Measurements from ENCODE around the gene BMP8B.
"Not testable (repeated sequence)": the region's sequence is repeated elsewhere in the genome, so short reads cannot be mapped to it uniquely, and the experiment has no call there.

Gene BMP8B

GRCh38 chr1:39777896-39778295 lies 10.8 kb downstream of the BMP8B start:
- DNase-seq (ENCODE audit: low read depth) = not testable (repeated sequence)

GRCh38 chr1:39777306-39777705 lies 11.4 kb downstream of the BMP8B start:
- DNase-seq (ENCODE audit: low read depth) = no peak

- DNase-seq (ENCODE audit: low read depth) = no peak
Observed at GRCh38 chr1:39776886-39777285, 11.8 kb downstream of the BMP8B start.

- no peak for DNase-seq (ENCODE audit: low read depth)
Observed at GRCh38 chr1:39776400-39776713, 12.3 kb downstream of the BMP8B start.

GRCh38 chr1:39775676-39776399 lies 12.8 kb downstream of the BMP8B start:
- DNase-seq (ENCODE audit: low read depth) = not testable (repeated sequence)

GRCh38 chr1:39775141-39775540 lies 13.5 kb downstream of the BMP8B start:
- not testable (repeated sequence) for DNase-seq (ENCODE audit: low read depth)

GRCh38 chr1:39773369-39773979 lies 15.2 kb downstream of the BMP8B start:
- not testable (repeated sequence) for DNase-seq (ENCODE audit: low read depth)

GRCh38 chr1:39771022-39771532 lies 17.6 kb downstream of the BMP8B start, which contains the start of gene OXCT2:
Gene OXCT2 (minus strand): TSS chr1:39771348. CDS start chr1:39771255, 93 bp downstream.
- not testable (repeated sequence) for DNase-seq (ENCODE audit: low read depth)

- not testable (repeated sequence) for DNase-seq (ENCODE audit: low read depth)
Observed at GRCh38 chr1:39770100-39771021, 18.3 kb downstream of the BMP8B start.

- DNase-seq (ENCODE audit: low read depth) = not testable (repeated sequence)
Observed at GRCh38 chr1:39769502-39769901, 19.2 kb downstream of the BMP8B start.

- not testable (repeated sequence) for DNase-seq (ENCODE audit: low read depth)
Observed at GRCh38 chr1:39766466-39766865, 22.2 kb downstream of the BMP8B start.

GRCh38 chr1:39764512-39764911 lies 24.2 kb downstream of the BMP8B start:
- not testable (repeated sequence) for DNase-seq (ENCODE audit: low read depth)

GRCh38 chr1:39763619-39764374 lies 24.9 kb downstream of the BMP8B start:
- not testable (repeated sequence) for DNase-seq (ENCODE audit: low read depth)

GRCh38 chr1:39762550-39763540 lies 25.8 kb downstream of the BMP8B start:
- DNase-seq (ENCODE audit: low read depth) = no peak

GRCh38 chr1:39761557-39762260 lies 27.0 kb downstream of the BMP8B start:
- no peak for DNase-seq (ENCODE audit: low read depth)

- no peak for DNase-seq (ENCODE audit: low read depth)
Observed at GRCh38 chr1:39761016-39761415, 27.6 kb downstream of the BMP8B start.

GRCh38 chr1:39760074-39761008 lies 28.3 kb downstream of the BMP8B start:
- no peak for DNase-seq (ENCODE audit: low read depth)

GRCh38 chr1:39759436-39759726 lies 29.3 kb downstream of the BMP8B start:
- DNase-seq (ENCODE audit: low read depth) = no peak

All from CMK (cell line).